Calu3 (cell line): ENCODE measurements around the gene ABCC8. TPM values are rescaled to one million over a fixed set of nuclear protein-coding genes. Genes with fewer than 3 reads are reported as not detected.

Source experiments
- BruUV-seq: library from RNA; stranded (reverse); fragments of 400-500 nt; replicated peaks from 2 replicates; lab custom pipeline; 2021; lab: Mats Ljungman, UMichigan
- CTCF ChIA-PET: fragments of 300-600 bp; sonication (Branson Sonifier 250); formaldehyde crosslinking; loops from one replicate; lab custom pipeline; 2022; ENCODE audit warnings: antibody characterized with exemption; lab: Charles Lee
- DNase-seq: peaks from one replicate; pipeline ENCODE4 v3.0.0; 2022
- H3K27ac Mint-ChIP-seq: one replicate; pipeline ENCODE4 v1.8.0; 2022; ENCODE audit warnings: mixed read lengths; ENCODE audit not compliant: unreplicated experiment
- H3K27me3 Mint-ChIP-seq: one replicate; pipeline ENCODE4 v1.8.0; 2022; ENCODE audit warnings: mixed read lengths; ENCODE audit not compliant: unreplicated experiment
- H3K36me3 Mint-ChIP-seq: one replicate; pipeline ENCODE4 v1.8.0; 2022; ENCODE audit warnings: mild to moderate bottlenecking, moderate library complexity, mixed read lengths; ENCODE audit not compliant: insufficient read depth, unreplicated experiment
- H3K4me1 Mint-ChIP-seq: one replicate; pipeline ENCODE4 v1.8.0; 2022; ENCODE audit warnings: mild to moderate bottlenecking, low read depth, mixed read lengths; ENCODE audit not compliant: unreplicated experiment
- H3K4me3 Mint-ChIP-seq: one replicate; pipeline ENCODE4 v1.8.0; 2022; ENCODE audit warnings: mild to moderate bottlenecking, low read depth, moderate library complexity, mixed read lengths; ENCODE audit not compliant: unreplicated experiment
- H3K9me3 Mint-ChIP-seq: one replicate; pipeline ENCODE4 v1.8.0; 2022; ENCODE audit warnings: low read depth, mixed read lengths; ENCODE audit not compliant: unreplicated experiment
- intact Hi-C: fragments of 100-400 bp; cut with micrococcal nuclease; formaldehyde crosslinking; loops from one replicate; pipeline ENCODE4 v1.10.0; 2022; ENCODE audit not compliant: unreplicated experiment
- total RNA-seq: library from RNA; stranded (reverse); gene quantifications from 2 replicates; pipeline ENCODE4 v1.2.3, GENCODE V29; 2022
- TF ChIP-seq, protein P1 (sequence below): fragments of 200-600 bp; IDR thresholded peaks from one replicate; pipeline ENCODE4 v1.8.0; 2022; ENCODE audit warnings: antibody characterized with exemption; ENCODE audit not compliant: unreplicated experiment

ABCC8 gene
- total RNA-seq, 1 experiment from 2014 or later = 0.76 TPM

DNA sequence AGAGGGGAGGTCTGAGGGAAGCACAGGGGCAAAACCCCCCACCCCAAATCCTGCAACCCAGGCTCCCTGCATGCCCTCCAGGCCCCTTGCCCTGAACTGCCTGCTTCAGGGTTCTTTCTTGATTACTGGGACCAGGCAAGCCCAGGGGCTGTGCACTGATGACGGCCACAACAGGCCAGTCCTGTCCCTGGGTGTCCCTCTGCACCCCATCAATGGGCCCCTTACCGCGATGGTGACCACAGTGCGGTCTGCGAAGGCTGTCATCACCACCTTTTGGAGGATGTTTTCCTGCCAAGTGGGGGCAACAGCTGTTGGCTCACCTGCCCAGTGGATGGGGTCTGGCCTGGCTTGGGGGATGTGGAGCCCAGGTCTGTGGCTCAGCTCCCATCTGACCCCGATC is 83.2 kb downstream of the ABCC8 start:
- intact Hi-C loops = no loop called here
- CTCF ChIA-PET = no interaction called here

GRCh38 chr11:17392872-17393271 is 83.8 kb downstream of the ABCC8 start:
- intact Hi-C loops = no loop called here
- Mint-ChIP-seq H3K27me3 (peaks cover 14% of the 10 kb centered on the region), H3K4me3 (no peak overlapping the region), H3K4me1 (no peaks in the 10 kb centered on the region), H3K36me3 (peaks cover 16% of the 10 kb centered on the region), H3K9me3 (no peaks in the 10 kb centered on the region), H3K27ac (no peak overlapping the region)
- no TSS peak for BruUV-seq
- TF ChIP-seq, protein P1, sequence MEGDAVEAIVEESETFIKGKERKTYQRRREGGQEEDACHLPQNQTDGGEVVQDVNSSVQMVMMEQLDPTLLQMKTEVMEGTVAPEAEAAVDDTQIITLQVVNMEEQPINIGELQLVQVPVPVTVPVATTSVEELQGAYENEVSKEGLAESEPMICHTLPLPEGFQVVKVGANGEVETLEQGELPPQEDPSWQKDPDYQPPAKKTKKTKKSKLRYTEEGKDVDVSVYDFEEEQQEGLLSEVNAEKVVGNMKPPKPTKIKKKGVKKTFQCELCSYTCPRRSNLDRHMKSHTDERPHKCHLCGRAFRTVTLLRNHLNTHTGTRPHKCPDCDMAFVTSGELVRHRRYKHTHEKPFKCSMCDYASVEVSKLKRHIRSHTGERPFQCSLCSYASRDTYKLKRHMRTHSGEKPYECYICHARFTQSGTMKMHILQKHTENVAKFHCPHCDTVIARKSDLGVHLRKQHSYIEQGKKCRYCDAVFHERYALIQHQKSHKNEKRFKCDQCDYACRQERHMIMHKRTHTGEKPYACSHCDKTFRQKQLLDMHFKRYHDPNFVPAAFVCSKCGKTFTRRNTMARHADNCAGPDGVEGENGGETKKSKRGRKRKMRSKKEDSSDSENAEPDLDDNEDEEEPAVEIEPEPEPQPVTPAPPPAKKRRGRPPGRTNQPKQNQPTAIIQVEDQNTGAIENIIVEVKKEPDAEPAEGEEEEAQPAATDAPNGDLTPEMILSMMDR = no peak
- CTCF ChIA-PET = interaction anchor here (0.6 kb wide), 1 partner anchor 38 kb away, joined by 6 read pairs; no protein-coding TSS in a partner anchor
- DNase-seq = no peak

More for the DNA sequence above, 83.2 kb downstream of the ABCC8 start:
- H3K36me3 Mint-ChIP-seq = peaks cover 11% of the 10 kb centered on the region
- DNase-seq = no peak
- H3K9me3 Mint-ChIP-seq = no peaks in the 10 kb centered on the region
- TF ChIP-seq, protein P1 = no peak
- H3K4me3 Mint-ChIP-seq = no peak overlapping the region
- H3K27ac Mint-ChIP-seq = no peak overlapping the region
- H3K4me1 Mint-ChIP-seq = peaks cover 4% of the 10 kb centered on the region
- no TSS peak for BruUV-seq
- peaks cover 14% of the 10 kb centered on the region for H3K27me3 Mint-ChIP-seq

GRCh38 chr11:17391493-17392355 is 84.9 kb downstream of the ABCC8 start:
- H3K4me1 Mint-ChIP-seq = no peaks in the 10 kb centered on the region
- TF ChIP-seq, protein P1 = no peak

GRCh38 chr11:17389957-17390649 is 86.5 kb downstream of the ABCC8 start:
- intact Hi-C loops = loop anchor here (10.0 kb wide), 1 partner anchor 85 kb away; the partner anchor contains the start of gene ABCC8
- H3K36me3 Mint-ChIP-seq = peaks cover 22% of the 10 kb centered on the region
- no peaks in the 10 kb centered on the region for H3K4me1 Mint-ChIP-seq
- BruUV-seq = no TSS peak
- peak overlapping the region; percentile 77 for H3K4me3 Mint-ChIP-seq
- no peaks in the 10 kb centered on the region for H3K9me3 Mint-ChIP-seq
- CTCF ChIA-PET = interaction anchor here (0.9 kb wide), 1 partner anchor 138 kb away, joined by 4 read pairs; no protein-coding TSS in a partner anchor
- H3K27me3 Mint-ChIP-seq = no peaks in the 10 kb centered on the region
- no peak overlapping the region for H3K27ac Mint-ChIP-seq
- TF ChIP-seq, protein P1 = no peak
- no peak for DNase-seq

More at GRCh38 chr11:17391493-17392355, 84.9 kb downstream of the ABCC8 start:
- H3K36me3 Mint-ChIP-seq = peaks cover 22% of the 10 kb centered on the region
- no TSS peak for BruUV-seq
- no peak overlapping the region for H3K27ac Mint-ChIP-seq
- no peaks in the 10 kb centered on the region for H3K9me3 Mint-ChIP-seq
- CTCF ChIA-PET = no interaction called here
- DNase-seq = no peak
- intact Hi-C loops = no loop called here
- peaks cover 11% of the 10 kb centered on the region for H3K27me3 Mint-ChIP-seq
- no peak overlapping the region for H3K4me3 Mint-ChIP-seq
